PC-9 (cell line): ENCODE results near the gene IQCK. TPM values are rescaled to one million over a fixed set of nuclear protein-coding genes. Genes with fewer than 3 reads are reported as not detected.

ENCODE experiments used
- BruUV-seq: library from RNA; stranded (reverse); fragments of 400-500 nt; replicated peaks from 2 replicates; lab custom pipeline; 2021; lab: Mats Ljungman, UMichigan
- CTCF ChIA-PET: fragments of 300-600 bp; sonication (Branson Sonifier 250); formaldehyde crosslinking; loops from one replicate; lab custom pipeline; 2022; ENCODE audit warnings: antibody characterized with exemption; lab: Charles Lee
- POLR2A ChIA-PET: fragments of 300-600 bp; sonication (Branson Sonifier 250); formaldehyde crosslinking; loops from one replicate; lab custom pipeline; 2022; ENCODE audit warnings: antibody characterized with exemption; ENCODE audit not compliant: unreplicated experiment; lab: Charles Lee
- DNase-seq, 2 experiments: peaks; one replicate each; pipeline versions ENCODE4 v3.0.0 to v3.0.0-alpha.2; 2015 to 2022; ENCODE audit warnings: mixed read lengths in 1 of 2
- H2AFZ ChIP-seq: fragments of 200-600 bp; sonication (generic); 2 replicates; pipeline ENCODE4 v1.8.1; 2017; ENCODE audit warnings: antibody characterized with exemption
- H3F3A ChIP-seq: fragments of 200-600 bp; sonication (generic); 2 replicates; pipeline ENCODE4 v1.8.1; 2017; ENCODE audit warnings: antibody characterized with exemption, mild to moderate bottlenecking, low read depth; ENCODE audit not compliant: insufficient read depth
- H3K27ac ChIP-seq: fragments of 200-600 bp; sonication (generic); 2 replicates; pipeline ENCODE4 v1.6.1; 2016; ENCODE audit warnings: mixed run types
- H3K27me3 ChIP-seq: fragments of 200-600 bp; sonication (generic); 2 replicates; pipeline ENCODE4 v1.6.1; 2016; ENCODE audit warnings: low read depth, mixed run types; ENCODE audit not compliant: insufficient read depth
- H3K36me3 ChIP-seq: fragments of 200-600 bp; sonication (generic); 2 replicates; pipeline ENCODE4 v1.6.1; 2016; ENCODE audit warnings: low read depth, mixed run types
- H3K4me1 ChIP-seq: fragments of 200-600 bp; sonication (generic); replicated peaks from 2 replicates; pipeline ENCODE4 v1.6.1; 2016; ENCODE audit warnings: mixed run types; ENCODE audit not compliant: insufficient read depth
- H3K4me2 ChIP-seq: fragments of 200-600 bp; sonication (generic); 2 replicates; pipeline ENCODE4 v1.6.1; 2017; ENCODE audit warnings: mixed run types
- H3K4me3 ChIP-seq: fragments of 200-600 bp; sonication (generic); 2 replicates; pipeline ENCODE4 v1.6.1; 2016; ENCODE audit warnings: mixed run types
- H3K79me2 ChIP-seq: fragments of 200-600 bp; sonication (generic); 2 replicates; pipeline ENCODE4 v1.6.1; 2017; ENCODE audit warnings: low read depth, mixed run types
- H3K9me2 ChIP-seq: fragments of 200-600 bp; sonication (generic); 2 replicates; pipeline ENCODE4 v1.8.1; 2017; ENCODE audit warnings: mild to moderate bottlenecking; ENCODE audit not compliant: insufficient read depth
- H3K9me3 ChIP-seq: fragments of 200-600 bp; sonication (generic); 2 replicates; pipeline ENCODE4 v1.8.1; 2016; ENCODE audit warnings: low read depth; ENCODE audit not compliant: insufficient read depth
- H4K20me1 ChIP-seq: fragments of 200-600 bp; sonication (generic); 2 replicates; pipeline ENCODE4 v1.8.1; 2017; ENCODE audit not compliant: insufficient read depth
- CTCF ChIP-seq: fragments of 200-600 bp; sonication (generic); conservative IDR thresholded peaks from 2 replicates; pipeline ENCODE4 v1.6.1; 2017; ENCODE audit warnings: mixed run types, antibody characterized with exemption, mild to moderate bottlenecking, moderate library complexity
- EZH2 ChIP-seq: fragments of 200-600 bp; sonication (generic); IDR thresholded peaks from 2 replicates; pipeline ENCODE4 v1.8.0; 2017; ENCODE audit warnings: antibody characterized with exemption, low read depth
- intact Hi-C: fragments of 100-400 bp; cut with micrococcal nuclease; formaldehyde crosslinking; loops from one replicate; pipeline ENCODE4 v1.10.0; 2022; ENCODE audit not compliant: unreplicated experiment
- total RNA-seq: library from RNA; stranded (reverse); gene quantifications from 2 replicates; pipeline ENCODE4 v1.2.3, GENCODE V29; 2021

The IQCK gene
- total RNA-seq, 1 experiment from 2014 or later, result 21.6 TPM

DNA sequence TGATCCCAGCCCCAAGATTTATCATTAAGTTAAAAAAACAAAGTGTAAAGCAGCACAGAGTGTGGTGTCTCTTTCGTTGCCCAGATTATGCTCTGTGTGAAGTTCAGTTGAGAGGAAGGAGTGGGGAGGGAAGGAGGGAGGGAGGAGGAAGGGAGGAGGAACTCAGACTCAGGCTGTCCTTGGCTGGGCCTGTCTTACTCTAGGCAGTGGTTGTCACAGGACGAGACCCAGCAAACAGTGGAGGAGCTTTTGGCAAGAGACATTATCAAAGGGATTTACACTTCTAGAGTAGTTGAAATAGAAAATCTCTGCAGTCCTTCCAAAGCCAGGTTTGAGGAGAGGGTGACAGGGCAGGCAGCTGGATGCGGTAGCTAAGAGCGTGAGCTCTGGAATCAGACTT, 27.9 kb upstream of the IQCK start:
- Histone ChIP-seq H3K4me1 (no peaks in the 10 kb centered on the region), H2AFZ (no peak overlapping the region), H3K9me3 (peaks cover 2% of the 10 kb centered on the region; the same call in 1 of the 2 replicates), H3F3A (no peaks in the 10 kb centered on the region), H3K4me3 (no peak overlapping the region), H3K27ac (no peak overlapping the region), H3K4me2 (no peak overlapping the region), H3K79me2 (no peaks in the 10 kb centered on the region), H3K27me3 (no peaks in the 10 kb centered on the region), H3K36me3 (no peaks in the 10 kb centered on the region), H4K20me1 (no peaks in the 10 kb centered on the region), H3K9me2 (no peaks in the 10 kb centered on the region)
- TF ChIP-seq EZH2 (no peak), CTCF (no peak)
- intact Hi-C loops, result no loop called here
- ChIA-PET POLR2A (no interaction called here), CTCF (no interaction called here)
- DNase-seq, result no peak
- BruUV-seq, result no TSS peak

GRCh38 chr16:19691161-19691711, 26.8 kb upstream of the IQCK start:
- H3K79me2 ChIP-seq, result no peaks in the 10 kb centered on the region
- no peak for DNase-seq
- H3K36me3 ChIP-seq, result no peaks in the 10 kb centered on the region
- H3K27me3 ChIP-seq, result no peaks in the 10 kb centered on the region
- H3F3A ChIP-seq, result 0 out of 2 replicates have a peak, but pooled peaks cover 1% of the 10 kb centered on the region
- H4K20me1 ChIP-seq, result no peaks in the 10 kb centered on the region
- no peak overlapping the region for H3K4me3 ChIP-seq
- H3K4me1 ChIP-seq, result peaks cover 4% of the 10 kb centered on the region; the same call in 1 of the 2 replicates
- H3K9me3 ChIP-seq, result no peaks in the 10 kb centered on the region; the same call in 1 of the 2 replicates
- no TSS peak for BruUV-seq
- H3K4me2 ChIP-seq, result no peak overlapping the region
- no peak overlapping the region for H3K27ac ChIP-seq
- H3K9me2 ChIP-seq, result no peaks in the 10 kb centered on the region
- intact Hi-C loops, result no loop called here
- TF ChIP-seq EZH2 (no peak), CTCF (no peak)
- ChIA-PET CTCF (no interaction called here), POLR2A (no interaction called here)
- H2AFZ ChIP-seq, result no peak overlapping the region

GRCh38 chr16:19694989-19695388, 23.1 kb upstream of the IQCK start:
- Histone ChIP-seq H3K27ac (no peak overlapping the region), H3K4me2 (no peak overlapping the region), H4K20me1 (no peaks in the 10 kb centered on the region), H3K4me1 (peaks cover 11% of the 10 kb centered on the region; the same call in 1 of the 2 replicates), H3K4me3 (no peak overlapping the region), H3K9me2 (no peaks in the 10 kb centered on the region), H2AFZ (no peak overlapping the region), H3F3A (peaks cover 10% of the 10 kb centered on the region; the same call in 1 of the 2 replicates), H3K27me3 (no peaks in the 10 kb centered on the region), H3K36me3 (peaks cover 8% of the 10 kb centered on the region; the same call in 1 of the 2 replicates), H3K79me2 (0 out of 2 replicates have a peak, but pooled peaks cover 8% of the 10 kb centered on the region), H3K9me3 (peaks cover 15% of the 10 kb centered on the region; the same call in 1 of the 2 replicates)
- DNase-seq, result no peak
- intact Hi-C loops, result no loop called here
- no TSS peak for BruUV-seq
- ChIA-PET CTCF (no interaction called here), POLR2A (interaction anchor here (0.6 kb wide), 2 partner anchors 54 to 67 kb away, joined by 7 read pairs; no protein-coding TSS in a partner anchor)
- TF ChIP-seq CTCF, result no peak
- no peak for TF ChIP-seq EZH2
